ENCODE results near the gene PRKN.

DNA sequence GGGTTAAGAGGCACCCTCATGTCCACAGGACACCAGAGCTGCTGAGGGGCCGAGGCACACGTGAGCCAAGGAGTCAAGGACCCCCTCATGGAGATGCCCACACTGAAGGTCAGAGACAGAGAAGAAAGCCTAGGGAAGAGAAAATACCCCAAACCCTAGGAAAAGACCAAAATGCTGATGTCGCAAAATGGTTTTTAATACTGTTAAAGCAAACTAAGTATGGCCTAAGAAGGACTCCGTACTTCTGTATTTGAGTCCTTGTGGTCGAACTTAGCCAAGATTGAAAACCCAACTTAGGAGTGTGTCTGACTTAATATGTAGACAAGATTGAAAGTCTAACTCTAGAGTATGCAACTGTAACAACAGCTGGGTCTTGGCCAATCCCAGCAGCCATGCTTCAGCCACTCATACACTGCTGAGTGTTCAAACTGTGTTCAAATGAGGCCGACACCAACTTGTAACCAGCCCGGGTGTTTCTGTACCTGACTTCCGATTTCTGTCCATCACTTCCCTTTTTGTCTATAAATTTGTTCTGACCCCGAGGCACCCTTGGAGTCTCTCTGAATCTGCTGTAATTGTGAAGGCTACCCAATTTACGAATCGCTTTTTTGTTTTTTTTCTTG lies 1361.2 kb downstream of the PRKN start:
- no peak for TF ChIP-seq GLIS3 (CRISPR knock-in tag; IDR thresholded peaks at IDR 0.05)
- TF ChIP-seq, protein P1, sequence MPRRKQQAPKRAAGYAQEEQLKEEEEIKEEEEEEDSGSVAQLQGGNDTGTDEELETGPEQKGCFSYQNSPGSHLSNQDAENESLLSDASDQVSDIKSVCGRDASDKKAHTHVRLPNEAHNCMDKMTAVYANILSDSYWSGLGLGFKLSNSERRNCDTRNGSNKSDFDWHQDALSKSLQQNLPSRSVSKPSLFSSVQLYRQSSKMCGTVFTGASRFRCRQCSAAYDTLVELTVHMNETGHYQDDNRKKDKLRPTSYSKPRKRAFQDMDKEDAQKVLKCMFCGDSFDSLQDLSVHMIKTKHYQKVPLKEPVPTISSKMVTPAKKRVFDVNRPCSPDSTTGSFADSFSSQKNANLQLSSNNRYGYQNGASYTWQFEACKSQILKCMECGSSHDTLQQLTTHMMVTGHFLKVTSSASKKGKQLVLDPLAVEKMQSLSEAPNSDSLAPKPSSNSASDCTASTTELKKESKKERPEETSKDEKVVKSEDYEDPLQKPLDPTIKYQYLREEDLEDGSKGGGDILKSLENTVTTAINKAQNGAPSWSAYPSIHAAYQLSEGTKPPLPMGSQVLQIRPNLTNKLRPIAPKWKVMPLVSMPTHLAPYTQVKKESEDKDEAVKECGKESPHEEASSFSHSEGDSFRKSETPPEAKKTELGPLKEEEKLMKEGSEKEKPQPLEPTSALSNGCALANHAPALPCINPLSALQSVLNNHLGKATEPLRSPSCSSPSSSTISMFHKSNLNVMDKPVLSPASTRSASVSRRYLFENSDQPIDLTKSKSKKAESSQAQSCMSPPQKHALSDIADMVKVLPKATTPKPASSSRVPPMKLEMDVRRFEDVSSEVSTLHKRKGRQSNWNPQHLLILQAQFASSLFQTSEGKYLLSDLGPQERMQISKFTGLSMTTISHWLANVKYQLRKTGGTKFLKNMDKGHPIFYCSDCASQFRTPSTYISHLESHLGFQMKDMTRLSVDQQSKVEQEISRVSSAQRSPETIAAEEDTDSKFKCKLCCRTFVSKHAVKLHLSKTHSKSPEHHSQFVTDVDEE (CRISPR knock-in tag; IDR thresholded peaks at IDR 0.05), result no peak
- no peak for TF ChIP-seq RARB (CRISPR knock-in tag; IDR thresholded peaks at IDR 0.05)
- TF ChIP-seq, protein P2, sequence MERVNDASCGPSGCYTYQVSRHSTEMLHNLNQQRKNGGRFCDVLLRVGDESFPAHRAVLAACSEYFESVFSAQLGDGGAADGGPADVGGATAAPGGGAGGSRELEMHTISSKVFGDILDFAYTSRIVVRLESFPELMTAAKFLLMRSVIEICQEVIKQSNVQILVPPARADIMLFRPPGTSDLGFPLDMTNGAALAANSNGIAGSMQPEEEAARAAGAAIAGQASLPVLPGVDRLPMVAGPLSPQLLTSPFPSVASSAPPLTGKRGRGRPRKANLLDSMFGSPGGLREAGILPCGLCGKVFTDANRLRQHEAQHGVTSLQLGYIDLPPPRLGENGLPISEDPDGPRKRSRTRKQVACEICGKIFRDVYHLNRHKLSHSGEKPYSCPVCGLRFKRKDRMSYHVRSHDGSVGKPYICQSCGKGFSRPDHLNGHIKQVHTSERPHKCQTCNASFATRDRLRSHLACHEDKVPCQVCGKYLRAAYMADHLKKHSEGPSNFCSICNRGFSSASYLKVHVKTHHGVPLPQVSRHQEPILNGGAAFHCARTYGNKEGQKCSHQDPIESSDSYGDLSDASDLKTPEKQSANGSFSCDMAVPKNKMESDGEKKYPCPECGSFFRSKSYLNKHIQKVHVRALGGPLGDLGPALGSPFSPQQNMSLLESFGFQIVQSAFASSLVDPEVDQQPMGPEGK (CRISPR knock-in tag; IDR thresholded peaks at IDR 0.05; ENCODE audit: borderline replicate concordance), result no peak
- TF ChIP-seq ZNF8 (CRISPR knock-in tag; IDR thresholded peaks at IDR 0.05), result no peak
- TF ChIP-seq, protein P3, sequence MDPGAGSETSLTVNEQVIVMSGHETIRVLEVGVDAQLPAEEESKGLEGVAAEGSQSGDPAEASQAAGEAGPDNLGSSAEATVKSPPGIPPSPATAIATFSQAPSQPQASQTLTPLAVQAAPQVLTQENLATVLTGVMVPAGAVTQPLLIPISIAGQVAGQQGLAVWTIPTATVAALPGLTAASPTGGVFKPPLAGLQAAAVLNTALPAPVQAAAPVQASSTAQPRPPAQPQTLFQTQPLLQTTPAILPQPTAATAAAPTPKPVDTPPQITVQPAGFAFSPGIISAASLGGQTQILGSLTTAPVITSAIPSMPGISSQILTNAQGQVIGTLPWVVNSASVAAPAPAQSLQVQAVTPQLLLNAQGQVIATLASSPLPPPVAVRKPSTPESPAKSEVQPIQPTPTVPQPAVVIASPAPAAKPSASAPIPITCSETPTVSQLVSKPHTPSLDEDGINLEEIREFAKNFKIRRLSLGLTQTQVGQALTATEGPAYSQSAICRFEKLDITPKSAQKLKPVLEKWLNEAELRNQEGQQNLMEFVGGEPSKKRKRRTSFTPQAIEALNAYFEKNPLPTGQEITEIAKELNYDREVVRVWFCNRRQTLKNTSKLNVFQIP (CRISPR knock-in tag; IDR thresholded peaks at IDR 0.05; ENCODE audit: borderline replicate concordance, low read depth), result no peak
- no peak for TF ChIP-seq ZFP30 (CRISPR knock-in tag; IDR thresholded peaks at IDR 0.05)
- TF ChIP-seq CSDC2 (CRISPR knock-in tag; IDR thresholded peaks at IDR 0.05), result no peak
- TF ChIP-seq OSR1 (CRISPR knock-in tag; IDR thresholded peaks at IDR 0.05), result no peak
- no peak for TF ChIP-seq TOX (CRISPR knock-in tag; IDR thresholded peaks at IDR 0.05; ENCODE audit: borderline replicate concordance)
- TF ChIP-seq SNAI2 (CRISPR knock-in tag; IDR thresholded peaks at IDR 0.05), result no peak
- TF ChIP-seq ZFP3 (CRISPR knock-in tag; IDR thresholded peaks at IDR 0.05), result no peak
- TF ChIP-seq, protein P4, sequence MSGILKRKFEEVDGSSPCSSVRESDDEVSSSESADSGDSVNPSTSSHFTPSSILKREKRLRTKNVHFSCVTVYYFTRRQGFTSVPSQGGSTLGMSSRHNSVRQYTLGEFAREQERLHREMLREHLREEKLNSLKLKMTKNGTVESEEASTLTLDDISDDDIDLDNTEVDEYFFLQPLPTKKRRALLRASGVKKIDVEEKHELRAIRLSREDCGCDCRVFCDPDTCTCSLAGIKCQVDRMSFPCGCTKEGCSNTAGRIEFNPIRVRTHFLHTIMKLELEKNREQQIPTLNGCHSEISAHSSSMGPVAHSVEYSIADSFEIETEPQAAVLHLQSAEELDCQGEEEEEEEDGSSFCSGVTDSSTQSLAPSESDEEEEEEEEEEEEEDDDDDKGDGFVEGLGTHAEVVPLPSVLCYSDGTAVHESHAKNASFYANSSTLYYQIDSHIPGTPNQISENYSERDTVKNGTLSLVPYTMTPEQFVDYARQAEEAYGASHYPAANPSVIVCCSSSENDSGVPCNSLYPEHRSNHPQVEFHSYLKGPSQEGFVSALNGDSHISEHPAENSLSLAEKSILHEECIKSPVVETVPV (CRISPR knock-in tag; IDR thresholded peaks at IDR 0.05), result no peak

All from SK-N-SH treated with all-trans-retinoic acid at 6 μM for 48 hours (cell line).